GM12873 (cell line): ENCODE results near the gene PRLR.

Source experiments
- CTCF ChIP-seq: IDR thresholded peaks from 2 replicates; pipeline ENCODE4 v1.5.1; 2012; ENCODE audit warnings: low read depth, mild to moderate bottlenecking, moderate library complexity, low read length, control low read depth; ENCODE audit not compliant: insufficient read depth; ENCODE audit errors: missing control alignments

The PRLR gene

GRCh38 chr5:35252963-35253362, 22.7 kb upstream of the PRLR start:
- TF ChIP-seq CTCF: no peak

- TF ChIP-seq CTCF: no peak
These were observed 18.8 kb upstream of the PRLR start for GRCh38 chr5:35248843-35249780.

GRCh38 chr5:35247648-35248034, 17.4 kb upstream of the PRLR start:
- no peak for TF ChIP-seq CTCF

- TF ChIP-seq CTCF: no peak
These were observed 16.8 kb upstream of the PRLR start for GRCh38 chr5:35246900-35247647.

- no peak for TF ChIP-seq CTCF
These were observed 16.1 kb upstream of the PRLR start for GRCh38 chr5:35246411-35246810.

GRCh38 chr5:35244171-35244570, 13.9 kb upstream of the PRLR start:
- no peak for TF ChIP-seq CTCF

- TF ChIP-seq CTCF: no peak
These were observed 12.5 kb upstream of the PRLR start for GRCh38 chr5:35242702-35243258.
